HepG2 (cell line): ENCODE results near the gene KCNK6. TPM values are rescaled to one million over a fixed set of nuclear protein-coding genes. Genes with fewer than 3 reads are reported as not detected.

Experiments used
- MEIS1 ChIP-seq: sonication (generic); formaldehyde crosslinking; IDR thresholded peaks from 2 replicates; pipeline ENCODE4 v1.9.0; 2021; ENCODE audit warnings: mild to moderate bottlenecking, missing genetic modification reagents, moderate library complexity, borderline replicate concordance
- POLR2AphosphoS5 ChIP-seq: IDR thresholded peaks from 2 replicates; pipeline ENCODE4 v1.6.1; 2012; ENCODE audit warnings: low read depth, low read length
- RXRA ChIP-seq: sonication (generic); formaldehyde crosslinking; IDR thresholded peaks from 2 replicates; pipeline ENCODE4 v1.5.1; 2020; ENCODE audit warnings: missing genetic modification reagents
- ZBTB2 ChIP-seq: sonication (generic); formaldehyde crosslinking; IDR thresholded peaks from 2 replicates; pipeline ENCODE4 v1.8.0; 2022; ENCODE audit warnings: low read depth, missing genetic modification reagents
- ZBTB25 ChIP-seq: IDR thresholded peaks from 2 replicates; pipeline ENCODE4 v1.6.1; 2018; ENCODE audit warnings: missing genetic modification reagents
- ZMYM2 ChIP-seq: sonication (generic); formaldehyde crosslinking; IDR thresholded peaks from 2 replicates; pipeline ENCODE4 v1.8.0; 2022; ENCODE audit warnings: mild to moderate bottlenecking, missing genetic modification reagents
- ZNF407 ChIP-seq: sonication (generic); formaldehyde crosslinking; IDR thresholded peaks from one replicate; pipeline ENCODE4 v1.5.1; 2020; ENCODE audit warnings: mild to moderate bottlenecking, missing genetic modification reagents; ENCODE audit errors: not compliant biosample characterization
- polyA plus RNA-seq, 8 experiments: library from polyadenylated mRNA; depleted of rRNA in 3 of 8; stranded (reverse) in 7 of 8; unstranded in 1 of 8; fragments of >200 nt; fragmentation: Illumina TruSeq in 4 of 8; extraction: Trizol in 4 of 8; gene quantifications; 2 replicates each; pipeline versions ENCODE4 v1.2.1 to v1.2.3, GENCODE V29; 2011 to 2016; ENCODE audit warnings: low read depth in 4 of 8, missing spikeins in 1 of 8, mixed read lengths in 1 of 8; ENCODE audit not compliant: insufficient read depth in 1 of 8
- total RNA-seq, 5 experiments: library from RNA; depleted of rRNA; stranded (reverse); fragments of >200 nt; fragmentation: Illumina TruSeq; extraction: Trizol; gene quantifications; 2 replicates each; pipeline ENCODE4 v1.2.3, GENCODE V29; 2016; ENCODE audit warnings: low read depth in 1 of 5

KCNK6 gene
- total and polyA plus RNA-seq, 2 of the 13 experiments (the other 11 are each of a cell fraction or from before 2014, with no cell fraction given) = 0.03 TPM; not detected in 1

- no peak for TF ChIP-seq ZNF407 (CRISPR knock-in tag)
- peak; percentile 82 for TF ChIP-seq ZMYM2 (CRISPR knock-in tag)
- peak; percentile 40; the same call in 1 of the 2 replicates for TF ChIP-seq MEIS1 (CRISPR knock-in tag)
- peak; percentile 84; the same call in 1 of the 2 replicates for TF ChIP-seq ZBTB25
- peak; percentile 98 for TF ChIP-seq ZBTB2 (CRISPR knock-in tag)
- peak; percentile 62 for TF ChIP-seq RXRA
- peak; percentile 35; the same call in 1 of the 2 replicates for TF ChIP-seq POLR2AphosphoS5
Measured at GRCh38 chr19:38315657-38316476, 3.8 kb upstream of the KCNK6 start, which contains the start of gene YIF1B (continued).
